Breast epithelium (tissue), 4 donors: ENCODE measurements around the gene PPP2R2D. TPM values are rescaled to one million over a fixed set of nuclear protein-coding genes. Genes with fewer than 3 reads are reported as not detected.
A peak's percentile ranks its signal among the peaks of the same experiment; 100 is the strongest.

Experiments
- DNase-seq, 2 donors: peaks; one replicate each; pipeline ENCODE4 v3.0.0-alpha.2; 2019; ENCODE audit warnings: low spot score in 2 of 2
- H3K27ac ChIP-seq, 2 donors: fragments of 200-600 bp; sonication (generic) in 1 of 2; one replicate each; pipeline ENCODE4 v1.5.1; 2016 to 2019; ENCODE audit warnings: mild to moderate bottlenecking in 1 of 2
- H3K27me3 ChIP-seq, 2 donors: fragments of 200-600 bp; sonication (generic) in 1 of 2; one replicate each; pipeline versions ENCODE4 v1.5.1 to v1.6.0; 2017 to 2019; ENCODE audit warnings: control low read depth in 1 of 2, mild to moderate bottlenecking in 1 of 2
- H3K36me3 ChIP-seq: fragments of 200-600 bp; one replicate; pipeline ENCODE4 v1.5.1; 2019
- H3K4me1 ChIP-seq, 2 donors: fragments of 200-600 bp; sonication (generic); one replicate each; pipeline ENCODE4 v1.5.1; 2016 to 2019; ENCODE audit warnings: control low read depth in 1 of 2
- H3K4me3 ChIP-seq, 3 donors: fragments of 200-600 bp; sonication (generic); 1 replicate in 2 of 3; 2 replicates in 1 of 3; pipeline ENCODE4 v1.5.1; 2016 to 2019; ENCODE audit warnings: mild to moderate bottlenecking in 3 of 3, moderate library complexity in 2 of 3
- H3K9me3 ChIP-seq, 2 donors: fragments of 200-600 bp; sonication (generic) in 1 of 2; one replicate each; pipeline ENCODE4 v1.5.1; 2016 to 2019; ENCODE audit warnings: control low read depth in 1 of 2
- POLR2A ChIP-seq: fragments of 450-650 bp; IDR thresholded peaks from one replicate; pipeline ENCODE4 v1.6.1; 2016; ENCODE audit warnings: antibody characterized with exemption, mild to moderate bottlenecking, moderate library complexity
- POLR2AphosphoS5 ChIP-seq, 3 donors: sonication (generic); formaldehyde crosslinking; IDR thresholded peaks; one replicate each; pipeline ENCODE4 v1.6.1; 2017; ENCODE audit warnings: antibody characterized with exemption in 3 of 3
- intact Hi-C: fragments of 100-400 bp; cut with DNase I; formaldehyde crosslinking; loops from one replicate; pipeline ENCODE4 v1.15.1; 2023; ENCODE audit warnings: low total_unique reads
- total RNA-seq, 3 donors: library from RNA; depleted of rRNA; stranded (reverse); fragments of >200 nt; gene quantifications; one replicate each; pipeline ENCODE4 v1.1.0, GENCODE V29; 2016
- TF ChIP-seq, protein P1 (sequence below), 3 donors: fragments of 450-650 bp; IDR thresholded peaks; one replicate each; pipeline ENCODE4 v1.5.1; 2016 to 2017; ENCODE audit warnings: antibody characterized with exemption in 3 of 3, mild to moderate bottlenecking in 3 of 3, moderate library complexity in 3 of 3

The PPP2R2D gene
- total RNA-seq, 3 donors from 2014 or later = 33.0 to 51.8 (median 44.1) TPM

DNA sequence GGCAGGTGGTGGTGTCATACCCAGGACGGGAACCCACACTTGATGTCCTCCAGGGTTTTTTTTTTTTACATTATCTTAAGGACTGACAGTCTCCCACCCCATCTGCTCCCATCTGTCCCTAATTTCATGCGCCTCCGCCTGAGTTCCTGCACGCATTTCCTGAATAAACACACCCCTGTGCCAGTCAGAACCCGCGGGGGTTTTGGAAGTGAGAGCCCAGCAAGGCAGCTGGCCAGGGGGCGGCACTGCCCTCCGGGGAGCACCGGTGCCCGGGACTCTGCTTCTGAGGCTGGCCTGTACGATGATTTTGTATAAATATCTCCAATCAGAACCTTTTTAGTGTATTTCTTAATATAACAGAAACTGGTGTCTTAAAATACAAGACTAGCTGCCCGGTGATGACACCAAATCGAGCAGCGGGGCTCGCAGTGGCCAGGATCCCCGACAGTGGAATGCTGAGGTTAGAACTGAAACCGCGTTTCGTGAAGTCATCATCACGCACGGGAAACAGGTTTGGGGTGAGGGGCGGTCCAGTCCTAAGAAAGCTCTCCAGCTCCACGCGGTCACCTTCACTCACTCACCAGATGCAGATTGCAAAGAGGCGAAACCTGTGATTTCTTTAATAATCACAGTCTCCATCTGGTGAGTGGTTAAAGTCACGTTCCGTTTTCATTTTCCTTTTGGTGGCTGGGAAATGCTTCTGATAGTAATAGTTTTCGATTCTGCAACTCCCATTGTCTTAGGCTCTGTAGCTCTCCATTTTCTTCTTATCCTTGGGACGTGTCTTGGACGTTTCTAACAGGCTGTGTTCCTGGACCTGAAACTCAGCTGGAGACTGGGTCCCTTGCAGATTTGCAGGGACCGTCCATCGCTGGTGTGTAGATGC lies 61.2 kb downstream of the PPP2R2D start:
- H3K27me3 ChIP-seq = no peaks in the 10 kb centered on the region
- H3K4me1 ChIP-seq = no peaks in the 10 kb centered on the region
- TF ChIP-seq POLR2A (no peak), POLR2AphosphoS5 (IDR thresholded peaks at IDR 0.05) (no peak)
- TF ChIP-seq, protein P1, sequence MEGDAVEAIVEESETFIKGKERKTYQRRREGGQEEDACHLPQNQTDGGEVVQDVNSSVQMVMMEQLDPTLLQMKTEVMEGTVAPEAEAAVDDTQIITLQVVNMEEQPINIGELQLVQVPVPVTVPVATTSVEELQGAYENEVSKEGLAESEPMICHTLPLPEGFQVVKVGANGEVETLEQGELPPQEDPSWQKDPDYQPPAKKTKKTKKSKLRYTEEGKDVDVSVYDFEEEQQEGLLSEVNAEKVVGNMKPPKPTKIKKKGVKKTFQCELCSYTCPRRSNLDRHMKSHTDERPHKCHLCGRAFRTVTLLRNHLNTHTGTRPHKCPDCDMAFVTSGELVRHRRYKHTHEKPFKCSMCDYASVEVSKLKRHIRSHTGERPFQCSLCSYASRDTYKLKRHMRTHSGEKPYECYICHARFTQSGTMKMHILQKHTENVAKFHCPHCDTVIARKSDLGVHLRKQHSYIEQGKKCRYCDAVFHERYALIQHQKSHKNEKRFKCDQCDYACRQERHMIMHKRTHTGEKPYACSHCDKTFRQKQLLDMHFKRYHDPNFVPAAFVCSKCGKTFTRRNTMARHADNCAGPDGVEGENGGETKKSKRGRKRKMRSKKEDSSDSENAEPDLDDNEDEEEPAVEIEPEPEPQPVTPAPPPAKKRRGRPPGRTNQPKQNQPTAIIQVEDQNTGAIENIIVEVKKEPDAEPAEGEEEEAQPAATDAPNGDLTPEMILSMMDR (IDR thresholded peaks at IDR 0.05) = no peak
- H3K36me3 ChIP-seq = no peaks in the 10 kb centered on the region
- H3K9me3 ChIP-seq = no peaks in the 10 kb centered on the region
- intact Hi-C loops = no loop called here
- H3K4me3 ChIP-seq = peak overlapping the region in 1 of 3 donors; percentile 30
- peak overlapping the region in 1 of 2 donors; percentile 7 for H3K27ac ChIP-seq
- DNase-seq = no peak

DNA sequence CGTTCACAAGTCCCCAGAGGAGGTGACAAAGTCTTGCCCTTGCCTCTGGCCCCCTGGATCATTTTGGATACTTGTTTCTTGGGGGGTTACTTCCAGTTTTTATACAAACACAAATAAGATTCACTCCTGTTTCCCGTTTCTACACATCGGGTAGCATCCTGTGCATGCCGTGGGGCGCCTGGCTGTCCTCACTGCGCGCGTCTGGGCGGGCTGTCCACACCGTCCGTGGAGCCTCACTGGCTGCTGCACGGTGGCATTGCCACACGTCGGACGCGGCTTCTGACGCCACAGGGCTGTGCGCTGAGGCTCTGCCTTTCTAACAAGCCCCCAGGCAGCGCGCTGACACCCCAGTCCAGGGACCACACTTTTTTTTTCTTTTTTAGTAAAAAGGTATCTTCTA lies 62.5 kb downstream of the PPP2R2D start:
- Histone ChIP-seq H3K9me3 (no peaks in the 10 kb centered on the region), H3K27me3 (no peaks in the 10 kb centered on the region), H3K36me3 (no peaks in the 10 kb centered on the region), H3K27ac (no peak overlapping the region), H3K4me1 (no peaks in the 10 kb centered on the region), H3K4me3 (no peak overlapping the region)
- intact Hi-C loops = no loop called here
- peak in 1 of 2 donors; percentile 15 for DNase-seq
- no peak for TF ChIP-seq POLR2A
- TF ChIP-seq, protein P1 (IDR thresholded peaks at IDR 0.05) = no peak
- TF ChIP-seq POLR2AphosphoS5 (IDR thresholded peaks at IDR 0.05) = no peak

DNA sequence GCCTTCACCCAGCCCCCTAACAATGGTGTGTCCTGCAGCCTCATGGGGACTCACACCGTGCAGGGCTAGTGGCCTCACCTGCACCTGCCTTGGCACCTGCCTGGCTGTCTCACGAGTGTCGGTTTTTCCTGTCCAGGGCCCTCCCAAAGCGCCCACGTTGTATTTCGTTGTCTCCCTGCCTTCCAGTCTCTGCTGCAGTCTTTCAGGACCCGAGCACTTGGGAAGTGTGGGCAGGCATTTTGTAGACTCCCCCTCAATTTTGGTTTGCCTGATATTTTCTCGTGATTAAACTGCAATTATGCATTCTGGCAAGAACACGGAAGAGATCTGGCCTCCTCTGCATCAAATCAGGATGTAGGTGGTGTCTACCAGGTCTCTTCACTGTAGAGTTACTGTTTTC lies 63.0 kb downstream of the PPP2R2D start:
- intact Hi-C loops = no loop called here

DNA sequence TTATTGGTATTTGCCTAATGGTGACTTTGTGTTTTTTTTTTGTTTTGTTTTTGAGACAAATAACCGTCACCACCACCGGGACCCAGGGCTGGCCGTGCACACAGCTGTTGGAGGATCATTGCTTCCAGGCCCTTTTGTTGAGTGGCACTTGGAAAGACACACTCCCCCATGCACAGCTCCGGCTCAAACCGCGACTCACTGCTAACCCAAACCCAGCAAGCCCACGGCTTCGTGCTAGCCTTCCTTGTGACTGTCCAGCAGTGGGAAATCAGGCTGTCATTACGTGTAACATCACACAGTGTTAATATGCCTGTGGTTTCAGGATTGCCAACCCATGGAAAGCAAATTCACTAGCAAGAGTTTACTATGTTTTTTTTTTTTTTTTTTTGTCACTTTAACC lies 63.5 kb downstream of the PPP2R2D start:
- intact Hi-C loops = no loop called here
- Histone ChIP-seq H3K4me3 (no peak overlapping the region), H3K36me3 (no peaks in the 10 kb centered on the region)

More for the DNA sequence above, 63.0 kb downstream of the PPP2R2D start:
- Histone ChIP-seq H3K9me3 (no peaks in the 10 kb centered on the region), H3K4me1 (no peaks in the 10 kb centered on the region), H3K27me3 (no peaks in the 10 kb centered on the region), H3K27ac (no peak overlapping the region), H3K36me3 (no peaks in the 10 kb centered on the region), H3K4me3 (no peak overlapping the region)
- TF ChIP-seq, protein P1 (IDR thresholded peaks at IDR 0.05) = no peak
- TF ChIP-seq POLR2A (no peak), POLR2AphosphoS5 (IDR thresholded peaks at IDR 0.05) (no peak)
- peak in 1 of 2 donors; percentile 19 for DNase-seq

DNA sequence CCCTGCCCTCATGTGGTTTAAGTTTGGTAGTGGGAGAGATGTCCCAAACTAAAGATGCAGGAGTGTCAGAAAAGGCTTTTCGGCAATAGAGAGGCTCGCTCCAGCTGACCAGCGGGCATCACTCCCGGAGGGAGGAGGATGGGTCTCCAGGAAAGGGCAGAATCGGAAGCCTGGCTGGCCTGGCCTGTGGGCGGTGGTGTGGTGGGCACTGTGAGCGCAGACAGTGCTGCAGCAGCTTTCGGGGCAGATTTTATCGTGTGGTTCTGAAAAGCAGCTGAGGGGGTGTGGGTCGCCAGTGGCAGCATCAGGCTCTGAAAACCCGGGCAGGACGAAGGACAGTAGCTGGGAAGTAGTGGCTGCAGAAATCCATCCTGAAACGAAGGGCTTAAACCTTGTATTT lies 68.1 kb downstream of the PPP2R2D start:
- no peak overlapping the region for H3K4me3 ChIP-seq
- peak in 1 of 2 donors; percentile 9 for DNase-seq
- H3K4me1 ChIP-seq = no peaks in the 10 kb centered on the region
- no peak overlapping the region for H3K27ac ChIP-seq
- H3K9me3 ChIP-seq = no peaks in the 10 kb centered on the region
- intact Hi-C loops = no loop called here
- TF ChIP-seq POLR2A (no peak), POLR2AphosphoS5 (IDR thresholded peaks at IDR 0.05) (no peak)
- TF ChIP-seq, protein P1 (IDR thresholded peaks at IDR 0.05) = no peak
- H3K27me3 ChIP-seq = no peaks in the 10 kb centered on the region
- peaks cover 8% of the 10 kb centered on the region for H3K36me3 ChIP-seq

More for the DNA sequence above, 63.5 kb downstream of the PPP2R2D start:
- Histone ChIP-seq H3K27ac (no peak overlapping the region), H3K9me3 (no peaks in the 10 kb centered on the region), H3K27me3 (no peaks in the 10 kb centered on the region), H3K4me1 (no peaks in the 10 kb centered on the region)
- peak in 1 of 2 donors; percentile 38 for DNase-seq
- TF ChIP-seq POLR2A = no peak
- no peak for TF ChIP-seq POLR2AphosphoS5 (IDR thresholded peaks at IDR 0.05)
- TF ChIP-seq, protein P1 (IDR thresholded peaks at IDR 0.05) = no peak
